ENCODE measurements around the gene LBHD1.

Gene LBHD1

DNA sequence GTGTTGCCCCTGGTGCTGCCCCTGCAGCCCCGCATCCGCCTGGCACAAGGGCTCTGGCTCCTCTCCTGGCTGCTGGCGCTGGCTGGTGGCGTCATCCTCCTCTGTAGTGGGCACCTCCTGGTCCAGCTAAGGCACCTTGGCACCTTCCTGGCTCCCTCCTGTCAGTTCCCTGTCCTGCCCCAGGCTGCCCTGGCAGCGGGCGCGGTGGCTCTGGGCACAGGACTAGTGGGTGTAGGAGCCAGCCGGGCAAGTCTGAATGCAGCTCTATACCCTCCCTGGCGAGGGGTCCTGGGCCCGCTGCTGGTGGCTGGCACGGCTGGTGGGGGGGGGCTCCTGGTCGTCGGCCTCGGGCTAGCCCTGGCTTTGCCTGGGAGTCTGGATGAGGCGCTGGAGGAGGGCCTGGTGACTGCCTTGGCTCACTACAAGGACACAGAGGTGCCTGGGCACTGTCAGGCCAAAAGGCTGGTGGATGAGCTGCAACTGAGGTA, 58.7 kb downstream of the LBHD1 start:
- no peak for DNase-seq
